ENCODE results near the gene NME7.
A peak's percentile ranks its signal among the peaks of the same experiment; 100 is the strongest.

NME7 gene

DNA sequence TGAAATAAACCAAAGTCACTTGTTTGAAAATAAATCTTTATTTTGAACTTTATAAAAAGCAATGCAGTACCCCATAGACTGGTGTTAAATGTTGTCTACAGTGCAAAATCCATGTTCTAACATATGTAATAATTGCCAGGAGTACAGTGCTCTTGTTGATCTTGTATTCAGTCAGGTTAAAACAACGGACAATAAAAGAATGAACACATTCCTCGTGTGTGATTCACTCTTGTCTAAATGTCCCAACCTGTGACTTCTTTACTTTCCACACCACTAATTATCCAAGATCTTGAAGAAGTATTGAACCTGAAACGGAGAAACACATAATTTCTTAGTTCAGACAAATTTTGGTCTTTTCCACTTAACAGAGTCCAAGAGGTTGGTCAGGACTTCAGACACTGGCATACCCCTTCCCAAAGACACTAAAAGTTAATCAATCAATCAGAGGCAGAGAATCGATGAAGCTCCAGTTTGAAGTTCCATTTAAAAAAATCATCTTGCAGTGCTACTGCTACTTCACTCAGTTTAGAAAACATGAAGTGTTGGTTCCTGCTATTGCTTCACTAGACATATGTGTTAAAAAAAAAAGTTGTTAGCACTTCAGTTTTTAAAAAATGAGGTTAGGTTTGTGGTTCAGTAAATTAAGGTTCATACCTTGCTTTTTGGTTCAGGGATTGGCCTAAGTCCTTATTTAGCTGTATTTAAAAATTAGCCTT, 234.9 kb downstream of the NME7 start:
- no peaks in the 10 kb centered on the region for H3K27me3 ChIP-seq (replicated peaks)
- no peak for TF ChIP-seq CTCF (IDR thresholded peaks at IDR 0.05; ENCODE audit: low read depth, low read length, missing control alignments)
- DNase-seq: no peak
- in situ Hi-C loops (cut with HindIII; ENCODE audit: low pct_ligation_motif_present, low sequenced_read_pairs): loop anchor here (25.0 kb wide), 1 partner anchor 495 kb away; no protein-coding TSS in a partner anchor
- peaks cover 2% of the 10 kb centered on the region for H3K36me3 ChIP-seq (replicated peaks)
- no peak overlapping the region for H3K4me3 ChIP-seq (ENCODE audit: low read depth, low read length)
- H3K27ac ChIP-seq: no peak overlapping the region

GRCh38 chr1:169130683-169131082, 236.9 kb downstream of the NME7 start:
- no peaks in the 10 kb centered on the region for H3K27me3 ChIP-seq (replicated peaks)
- in situ Hi-C loops (cut with HindIII; ENCODE audit: low pct_ligation_motif_present, low sequenced_read_pairs): loop anchor here (25.0 kb wide), 1 partner anchor 493 kb away; no protein-coding TSS in a partner anchor
- H3K36me3 ChIP-seq (replicated peaks): peaks cover 4% of the 10 kb centered on the region
- TF ChIP-seq CTCF (IDR thresholded peaks at IDR 0.05; ENCODE audit: low read depth, low read length, missing control alignments): no peak
- no peak overlapping the region for H3K4me3 ChIP-seq (ENCODE audit: low read depth, low read length)
- H3K27ac ChIP-seq: no peak overlapping the region
- DNase-seq: no peak

GRCh38 chr1:169129109-169129784, 238.3 kb downstream of the NME7 start:
- no peak for TF ChIP-seq CTCF (IDR thresholded peaks at IDR 0.05; ENCODE audit: low read depth, low read length, missing control alignments)
- H3K36me3 ChIP-seq (replicated peaks): peaks cover 7% of the 10 kb centered on the region
- peak overlapping the region; percentile 57 for H3K27ac ChIP-seq

GRCh38 chr1:169128562-169128961, 239.0 kb downstream of the NME7 start:
- H3K4me3 ChIP-seq (ENCODE audit: low read depth, low read length): no peak overlapping the region

More at GRCh38 chr1:169129109-169129784, 238.3 kb downstream of the NME7 start:
- DNase-seq: peak; percentile 33
- H3K4me3 ChIP-seq (ENCODE audit: low read depth, low read length): no peak overlapping the region
- in situ Hi-C loops (cut with HindIII; ENCODE audit: low pct_ligation_motif_present, low sequenced_read_pairs): loop anchor here (25.0 kb wide), 1 partner anchor 492 kb away; no protein-coding TSS in a partner anchor
- no peaks in the 10 kb centered on the region for H3K27me3 ChIP-seq (replicated peaks)

GRCh38 chr1:169127305-169127704, 240.3 kb downstream of the NME7 start:
- peaks cover 7% of the 10 kb centered on the region for H3K36me3 ChIP-seq (replicated peaks)
- in situ Hi-C loops (cut with HindIII; ENCODE audit: low pct_ligation_motif_present, low sequenced_read_pairs): loop anchor here (25.0 kb wide), 1 partner anchor 490 kb away; no protein-coding TSS in a partner anchor

More at GRCh38 chr1:169128562-169128961, 239.0 kb downstream of the NME7 start:
- no peak for DNase-seq
- in situ Hi-C loops (cut with HindIII; ENCODE audit: low pct_ligation_motif_present, low sequenced_read_pairs): loop anchor here (25.0 kb wide), 1 partner anchor 491 kb away; no protein-coding TSS in a partner anchor
- Histone ChIP-seq H3K27me3 (replicated peaks) (no peaks in the 10 kb centered on the region), H3K36me3 (replicated peaks) (peaks cover 7% of the 10 kb centered on the region), H3K27ac (peak overlapping the region; percentile 57)
- TF ChIP-seq CTCF (IDR thresholded peaks at IDR 0.05; ENCODE audit: low read depth, low read length, missing control alignments): no peak

More at GRCh38 chr1:169127305-169127704, 240.3 kb downstream of the NME7 start:
- Histone ChIP-seq H3K27me3 (replicated peaks) (no peaks in the 10 kb centered on the region), H3K27ac (no peak overlapping the region), H3K4me3 (ENCODE audit: low read depth, low read length) (no peak overlapping the region)
- no peak for DNase-seq
- TF ChIP-seq CTCF (IDR thresholded peaks at IDR 0.05; ENCODE audit: low read depth, low read length, missing control alignments): no peak

All from brain microvascular endothelial cell (primary cell).